ENCODE measurements around the gene NACC2.

NACC2 gene

DNA sequence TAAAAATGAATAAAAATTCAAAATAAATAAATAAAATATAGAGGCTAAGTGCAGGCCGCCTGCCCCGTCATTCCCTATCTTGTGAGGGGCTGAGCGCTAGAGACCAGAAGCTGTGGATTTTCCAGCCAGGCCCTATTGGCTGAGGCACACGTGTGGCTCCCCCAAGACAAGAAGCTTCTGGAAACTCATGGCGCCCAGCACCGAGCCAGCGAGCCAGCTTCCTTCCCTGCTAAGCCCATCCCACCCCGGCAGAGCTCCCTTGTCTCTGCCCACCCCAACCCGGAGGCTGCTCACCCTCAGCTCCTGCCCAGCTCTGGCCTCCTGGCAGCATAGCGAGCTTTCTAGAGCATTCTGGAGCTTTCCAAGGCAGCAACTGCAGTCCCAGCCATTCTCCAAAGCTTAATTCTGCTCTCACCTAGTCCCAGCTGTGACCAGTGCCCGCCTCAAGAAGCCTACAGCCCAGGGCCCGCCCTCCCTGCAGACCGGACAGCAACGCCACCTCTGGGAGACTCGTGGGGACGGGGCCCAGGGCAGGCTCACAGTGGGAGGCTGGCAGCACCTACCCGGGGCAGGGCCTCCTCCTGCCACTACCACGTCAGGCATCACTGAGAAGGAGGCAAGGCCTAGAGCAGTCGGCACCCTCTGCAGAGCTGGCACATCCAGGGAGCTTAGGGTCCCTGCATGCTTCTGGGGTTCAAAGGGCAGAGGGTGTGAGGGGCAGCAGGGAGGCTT is 46.8 kb upstream of the NACC2 start:
- POLR2A ChIA-PET: no interaction called here
- H3K4me3 ChIP-seq (ENCODE audit: low read depth, low read length): no peak overlapping the region
- DNase-seq (ENCODE audit: low read depth, low spot score): no peak
- TF ChIP-seq, protein P1, sequence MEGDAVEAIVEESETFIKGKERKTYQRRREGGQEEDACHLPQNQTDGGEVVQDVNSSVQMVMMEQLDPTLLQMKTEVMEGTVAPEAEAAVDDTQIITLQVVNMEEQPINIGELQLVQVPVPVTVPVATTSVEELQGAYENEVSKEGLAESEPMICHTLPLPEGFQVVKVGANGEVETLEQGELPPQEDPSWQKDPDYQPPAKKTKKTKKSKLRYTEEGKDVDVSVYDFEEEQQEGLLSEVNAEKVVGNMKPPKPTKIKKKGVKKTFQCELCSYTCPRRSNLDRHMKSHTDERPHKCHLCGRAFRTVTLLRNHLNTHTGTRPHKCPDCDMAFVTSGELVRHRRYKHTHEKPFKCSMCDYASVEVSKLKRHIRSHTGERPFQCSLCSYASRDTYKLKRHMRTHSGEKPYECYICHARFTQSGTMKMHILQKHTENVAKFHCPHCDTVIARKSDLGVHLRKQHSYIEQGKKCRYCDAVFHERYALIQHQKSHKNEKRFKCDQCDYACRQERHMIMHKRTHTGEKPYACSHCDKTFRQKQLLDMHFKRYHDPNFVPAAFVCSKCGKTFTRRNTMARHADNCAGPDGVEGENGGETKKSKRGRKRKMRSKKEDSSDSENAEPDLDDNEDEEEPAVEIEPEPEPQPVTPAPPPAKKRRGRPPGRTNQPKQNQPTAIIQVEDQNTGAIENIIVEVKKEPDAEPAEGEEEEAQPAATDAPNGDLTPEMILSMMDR (IDR thresholded peaks at IDR 0.05; ENCODE audit: insufficient read depth, low read length, missing control alignments): no peak
- CTCF ChIA-PET: interaction anchor here (0.5 to 2.8 kb wide), 6 partner anchors 10 to 229 kb away, joined by 3 to 15 read pairs (median 4); no protein-coding TSS in a partner anchor

- CTCF ChIA-PET: interaction anchor here (1.5 to 2.8 kb wide), 4 partner anchors 9 to 143 kb away, joined by 4 to 15 read pairs (median 6); no protein-coding TSS in a partner anchor
- TF ChIP-seq, protein P1 (IDR thresholded peaks at IDR 0.05; ENCODE audit: insufficient read depth, low read length, missing control alignments): no peak
- H3K4me3 ChIP-seq (ENCODE audit: low read depth, low read length): no peak overlapping the region
- POLR2A ChIA-PET: no interaction called here
- no peak for DNase-seq (ENCODE audit: low read depth, low spot score)
Measured at GRCh38 chr9:136140966-136141365, 45.9 kb upstream of the NACC2 start.

DNA sequence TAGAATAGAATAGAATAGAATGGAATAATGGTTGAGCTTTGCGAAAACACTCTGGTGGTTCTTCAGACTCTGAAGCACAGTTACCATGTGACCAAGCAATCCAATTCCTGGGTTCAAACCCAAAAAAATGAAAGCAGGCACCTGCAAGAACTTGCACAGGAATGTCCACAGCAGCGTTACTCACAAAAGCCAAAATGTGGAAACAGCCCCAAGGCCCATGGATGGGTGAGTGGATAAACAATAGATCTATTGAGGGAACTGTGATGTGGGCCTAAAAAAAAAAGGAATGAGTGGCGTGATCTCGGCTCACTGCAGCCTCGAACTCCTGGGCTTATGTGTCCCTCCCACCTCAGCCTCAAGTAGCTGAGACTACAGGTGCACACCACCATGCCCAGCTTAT is 45.0 kb upstream of the NACC2 start:
- POLR2A ChIA-PET: no interaction called here
- no peak overlapping the region for H3K4me3 ChIP-seq (ENCODE audit: low read depth, low read length)
- TF ChIP-seq, protein P1 (IDR thresholded peaks at IDR 0.05; ENCODE audit: insufficient read depth, low read length, missing control alignments): no peak
- CTCF ChIA-PET: interaction anchor here (1.1 to 2.8 kb wide), 4 partner anchors 18 to 144 kb away, joined by 3 to 15 read pairs (median 4); no protein-coding TSS in a partner anchor
- no peak for DNase-seq (ENCODE audit: low read depth, low spot score)

DNA sequence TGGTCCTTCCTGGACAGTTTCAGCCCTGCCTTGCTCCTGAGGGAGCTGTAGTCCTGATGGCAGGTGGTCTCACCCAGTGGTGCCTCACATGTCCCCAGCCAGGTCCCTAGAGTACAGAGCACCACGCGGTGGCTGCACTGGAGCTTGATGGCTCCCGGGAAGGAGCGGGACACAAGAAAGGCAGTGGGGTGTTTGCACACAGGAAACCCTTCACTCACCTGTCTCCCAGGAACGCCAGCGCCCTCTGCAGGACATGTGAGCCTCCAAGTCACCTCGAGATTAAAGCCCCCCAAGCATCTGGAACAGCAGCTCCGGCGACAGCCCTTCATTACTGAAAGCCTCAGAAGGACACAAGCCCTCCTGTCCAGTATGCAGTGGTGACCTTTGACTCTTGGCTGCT is 43.5 kb upstream of the NACC2 start:
- no peak for DNase-seq (ENCODE audit: low read depth, low spot score)
- POLR2A ChIA-PET: no interaction called here
- TF ChIP-seq, protein P1 (IDR thresholded peaks at IDR 0.05; ENCODE audit: insufficient read depth, low read length, missing control alignments): peak; percentile 16
- no peak overlapping the region for H3K4me3 ChIP-seq (ENCODE audit: low read depth, low read length)
- CTCF ChIA-PET: interaction anchor here (0.7 to 1.5 kb wide), 2 partner anchors 32 to 48 kb away, joined by 3 read pairs; no protein-coding TSS in a partner anchor

GRCh38 chr9:136137321-136138265 is 42.5 kb upstream of the NACC2 start:
- TF ChIP-seq, protein P1 (IDR thresholded peaks at IDR 0.05; ENCODE audit: insufficient read depth, low read length, missing control alignments): no peak
- ChIA-PET CTCF (no interaction called here), POLR2A (no interaction called here)
- no peak overlapping the region for H3K4me3 ChIP-seq (ENCODE audit: low read depth, low read length)
- no peak for DNase-seq (ENCODE audit: low read depth, low spot score)
